Testis (tissue), 2 donors: ENCODE results near the gene MUC5AC.

Experiments used
- POLR2A ChIP-seq: fragments of 450-650 bp; IDR thresholded peaks from one replicate; pipeline ENCODE4 v1.6.1; 2017; ENCODE audit warnings: antibody characterized with exemption, mild to moderate bottlenecking, moderate library complexity
- TF ChIP-seq, protein P1 (sequence below), 3 experiments: fragments of 450-650 bp in 2 of 3; fragments of 200-600 bp in 1 of 3; sonication (generic) in 1 of 3; IDR thresholded peaks; one replicate each; pipeline ENCODE4 v1.5.1; 2016 to 2019; ENCODE audit warnings: antibody characterized with exemption in 3 of 3, mild to moderate bottlenecking in 2 of 3, moderate library complexity in 1 of 3

DNA sequence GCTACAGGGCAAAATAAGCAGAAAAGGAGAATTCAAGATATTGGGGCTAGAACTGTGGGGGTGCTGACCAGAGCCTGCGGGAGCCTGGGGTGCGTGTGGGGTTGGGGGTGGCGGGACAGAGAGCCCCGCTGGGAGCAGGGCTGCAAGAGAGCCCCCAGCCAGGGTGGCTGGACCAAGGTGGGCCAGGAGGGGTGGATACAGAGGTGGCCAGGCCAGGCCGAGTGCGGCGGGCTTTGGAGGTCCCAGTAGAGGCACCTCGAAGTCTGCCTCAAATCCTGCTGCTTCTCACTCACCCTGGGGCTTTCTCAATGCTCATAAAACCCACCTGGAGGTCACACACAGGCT, 48.2 kb downstream of the MUC5AC start:
- TF ChIP-seq, protein P1, sequence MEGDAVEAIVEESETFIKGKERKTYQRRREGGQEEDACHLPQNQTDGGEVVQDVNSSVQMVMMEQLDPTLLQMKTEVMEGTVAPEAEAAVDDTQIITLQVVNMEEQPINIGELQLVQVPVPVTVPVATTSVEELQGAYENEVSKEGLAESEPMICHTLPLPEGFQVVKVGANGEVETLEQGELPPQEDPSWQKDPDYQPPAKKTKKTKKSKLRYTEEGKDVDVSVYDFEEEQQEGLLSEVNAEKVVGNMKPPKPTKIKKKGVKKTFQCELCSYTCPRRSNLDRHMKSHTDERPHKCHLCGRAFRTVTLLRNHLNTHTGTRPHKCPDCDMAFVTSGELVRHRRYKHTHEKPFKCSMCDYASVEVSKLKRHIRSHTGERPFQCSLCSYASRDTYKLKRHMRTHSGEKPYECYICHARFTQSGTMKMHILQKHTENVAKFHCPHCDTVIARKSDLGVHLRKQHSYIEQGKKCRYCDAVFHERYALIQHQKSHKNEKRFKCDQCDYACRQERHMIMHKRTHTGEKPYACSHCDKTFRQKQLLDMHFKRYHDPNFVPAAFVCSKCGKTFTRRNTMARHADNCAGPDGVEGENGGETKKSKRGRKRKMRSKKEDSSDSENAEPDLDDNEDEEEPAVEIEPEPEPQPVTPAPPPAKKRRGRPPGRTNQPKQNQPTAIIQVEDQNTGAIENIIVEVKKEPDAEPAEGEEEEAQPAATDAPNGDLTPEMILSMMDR (IDR thresholded peaks at IDR 0.05): no peak
- TF ChIP-seq POLR2A: no peak
